SK-N-MC (cell line): ENCODE data around the gene PREP.

Source experiments
- EZH2 ChIP-seq: fragments of 200-600 bp; sonication (generic); IDR thresholded peaks from one replicate; pipeline ENCODE4 v1.6.1; 2017; ENCODE audit warnings: antibody characterized with exemption
- FOXP2 ChIP-seq: optimal IDR thresholded peaks from 2 replicates; pipeline ENCODE3; 2011; ENCODE audit warnings: mild to moderate bottlenecking, moderate library complexity; ENCODE audit not compliant: insufficient read depth; ENCODE audit errors: extremely low read length, control extremely low read depth
- POLR2AphosphoS5 ChIP-seq: IDR thresholded peaks from 2 replicates; pipeline ENCODE4 v1.6.1; 2012; ENCODE audit warnings: mild to moderate bottlenecking, low read depth, low read length, borderline replicate concordance

DNA sequence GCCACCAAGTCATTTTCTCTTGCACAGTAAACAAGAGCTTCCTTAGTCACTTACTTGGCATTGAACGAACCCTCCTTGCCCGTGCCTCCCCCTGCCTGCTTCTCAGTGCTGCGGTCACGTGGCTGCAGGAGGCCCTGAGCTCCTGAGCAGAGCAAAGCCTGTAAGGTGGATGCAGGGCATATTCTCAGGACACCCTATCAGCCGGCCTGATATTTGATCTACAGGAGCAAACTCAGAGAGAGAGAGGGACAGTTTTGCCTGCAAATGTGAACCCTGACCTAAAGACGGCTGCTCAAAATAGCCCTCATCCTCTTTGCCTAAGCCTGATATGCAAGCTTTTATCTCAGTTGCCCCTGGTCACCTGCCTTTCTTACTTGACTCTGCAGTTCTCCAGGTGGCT lies 130.1 kb downstream of the PREP start:
- TF ChIP-seq FOXP2: no peak
- no peak for TF ChIP-seq EZH2
- no peak for TF ChIP-seq POLR2AphosphoS5
